CD4-positive, alpha-beta T cell treated with Interferon alpha-2 for 1 hour (primary cell): Measurements from ENCODE around the gene AUTS2.

Source experiments
- DNase-seq, 2 donors: peaks; one replicate each; pipeline ENCODE4 v3.0.0-alpha.2; 2020 to 2022

Gene AUTS2

DNA sequence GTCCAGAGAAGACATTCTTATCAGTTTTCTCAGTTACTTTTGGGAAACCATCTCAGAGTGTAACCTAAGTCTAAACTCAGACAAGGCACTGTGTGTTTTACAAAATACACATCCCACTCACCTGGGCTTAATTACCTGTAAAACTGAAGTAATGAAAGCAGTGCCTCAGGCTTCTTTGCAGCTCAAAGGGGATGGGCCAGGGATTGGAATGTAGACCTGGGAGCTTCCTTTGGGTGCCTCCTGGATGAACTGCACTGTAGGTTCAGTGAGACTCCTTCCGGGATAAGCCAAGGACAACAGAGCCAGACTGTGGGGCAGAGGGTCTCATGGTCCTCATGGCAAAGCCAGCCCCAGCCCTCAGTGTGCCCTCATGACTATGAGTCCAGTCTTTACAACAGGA is 861.3 kb downstream of the AUTS2 start:
- DNase-seq: no peak

DNA sequence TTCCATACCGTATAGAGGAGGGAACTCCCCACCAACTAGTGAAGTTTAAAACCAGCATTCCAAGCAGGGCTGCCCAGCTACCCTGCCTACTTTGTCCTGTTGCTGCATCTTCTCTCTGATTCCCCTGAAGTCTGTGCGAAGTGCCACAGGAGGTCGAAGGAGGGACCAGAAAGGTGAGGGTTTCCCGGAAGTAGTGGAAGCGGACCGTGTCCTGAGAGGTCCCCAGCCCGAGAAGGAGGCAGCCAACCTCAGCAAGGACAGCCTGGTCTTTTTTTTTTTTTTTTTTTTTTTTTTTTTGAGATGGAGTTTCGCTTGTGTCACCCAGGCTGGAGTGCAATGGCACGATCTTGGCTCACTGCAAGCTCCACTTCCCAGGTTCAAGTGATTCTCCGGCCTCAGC is 861.8 kb downstream of the AUTS2 start:
- DNase-seq: no peak

- no peak for DNase-seq
These were observed 862.3 kb downstream of the AUTS2 start for GRCh38 chr7:70460562-70460961.

DNA sequence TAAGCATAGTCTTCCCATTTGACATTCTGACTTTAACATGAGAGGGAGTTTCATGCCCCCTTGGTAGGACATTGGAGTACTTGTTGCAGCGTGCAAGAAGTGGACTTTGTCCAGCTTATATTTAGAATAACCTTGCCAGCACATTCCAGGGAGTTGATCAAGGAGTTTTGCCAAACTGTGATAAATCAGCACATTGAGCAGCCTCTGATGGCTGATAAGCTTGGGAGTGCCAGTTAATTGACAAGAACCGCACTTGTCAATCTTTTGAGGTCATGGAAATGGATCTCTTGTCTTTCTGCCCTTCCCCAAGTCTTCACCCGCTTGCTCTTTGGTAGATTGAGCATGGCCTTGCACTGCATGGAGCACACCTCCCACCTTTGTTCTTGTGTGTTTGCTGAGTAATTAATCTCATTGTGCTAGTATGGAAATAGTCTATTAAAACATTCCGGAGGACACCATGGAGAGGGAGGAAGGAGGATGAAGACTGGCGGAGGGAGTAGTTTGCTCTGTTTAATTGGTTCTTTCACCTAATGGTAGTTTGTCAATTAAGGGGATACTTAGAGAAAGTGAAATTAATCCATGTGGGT is 865.2 kb downstream of the AUTS2 start:
- no peak for DNase-seq

- no peak for DNase-seq
These were observed 868.6 kb downstream of the AUTS2 start for GRCh38 chr7:70466725-70467364.

GRCh38 chr7:70470746-70471145 is 872.5 kb downstream of the AUTS2 start:
- DNase-seq: no peak

DNA sequence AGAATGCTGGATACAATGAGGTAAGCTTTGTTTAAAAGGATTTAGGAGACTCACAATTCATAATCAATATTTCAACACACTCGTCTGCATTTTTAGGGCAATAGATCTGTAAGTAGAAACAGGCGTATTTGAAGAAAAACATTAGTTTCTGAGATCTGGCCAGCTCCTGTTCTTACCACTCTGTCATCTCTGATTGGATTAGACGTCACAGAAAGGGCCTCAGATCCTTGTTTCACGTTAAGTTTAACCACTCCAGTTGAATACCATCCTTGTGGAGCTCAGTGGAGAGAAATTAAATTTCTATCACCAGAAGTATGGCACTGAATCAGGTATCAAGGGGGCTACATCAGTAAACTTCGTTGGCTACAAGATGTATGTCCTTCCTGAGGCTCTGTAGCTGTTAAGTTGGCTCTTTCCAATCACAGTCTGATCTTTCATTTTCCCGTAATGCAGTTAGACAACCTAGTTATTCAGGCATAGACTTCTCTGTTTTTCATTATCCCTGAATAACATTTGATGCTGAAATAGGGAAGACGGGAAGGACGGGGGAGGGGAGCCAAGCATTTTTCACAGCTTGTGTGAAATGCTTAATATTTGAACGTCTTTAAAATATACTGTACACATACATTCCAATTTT is 874.4 kb downstream of the AUTS2 start:
- DNase-seq: no peak

- DNase-seq: no peak
These were observed 876.5 kb downstream of the AUTS2 start for GRCh38 chr7:70474639-70475234.

- DNase-seq: no peak
These were observed 879.0 kb downstream of the AUTS2 start for GRCh38 chr7:70477036-70478010.

DNA sequence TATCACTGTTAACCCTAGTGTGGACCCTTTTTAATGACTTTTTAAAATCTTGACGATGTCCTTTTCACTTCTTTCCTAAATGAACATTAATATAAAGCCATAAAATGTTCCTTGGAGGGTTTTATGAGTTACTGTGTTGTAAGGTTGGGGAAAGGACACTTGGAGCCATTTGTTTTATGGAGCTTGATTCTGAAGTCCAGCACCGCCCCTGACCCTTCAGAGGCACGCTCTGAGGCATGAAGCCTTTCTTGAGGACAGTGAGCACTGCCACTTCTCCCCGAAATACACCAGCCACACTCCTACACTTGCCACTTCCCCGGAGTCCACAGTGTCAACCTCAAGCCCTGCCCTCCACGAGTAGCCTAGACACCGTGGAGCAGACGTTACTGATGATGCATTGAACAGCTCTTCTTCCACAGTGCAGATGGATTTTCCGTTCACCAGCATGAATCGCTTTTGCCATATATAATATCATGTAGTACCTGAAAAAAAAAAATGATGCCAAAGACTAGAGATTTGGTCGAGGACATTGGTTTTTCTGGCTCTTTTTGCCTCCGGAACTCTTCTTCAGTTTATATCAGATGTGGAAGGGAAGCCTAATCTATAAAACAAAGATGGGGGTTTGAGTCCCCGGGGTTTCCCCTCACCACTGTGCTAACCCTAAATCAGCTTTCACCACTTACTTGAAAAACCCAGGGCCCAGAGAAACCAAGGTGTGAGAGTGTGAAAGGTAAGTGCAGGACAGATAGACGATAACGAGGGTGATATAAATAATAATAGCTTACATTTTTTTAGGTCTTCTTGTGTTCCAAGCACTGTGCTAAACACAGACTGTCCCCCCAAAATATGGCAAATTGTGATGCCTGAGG is 881.1 kb downstream of the AUTS2 start:
- no peak for DNase-seq

- no peak for DNase-seq
These were observed 882.8 kb downstream of the AUTS2 start for GRCh38 chr7:70480927-70481569.

GRCh38 chr7:70481570-70482123 is 883.4 kb downstream of the AUTS2 start:
- DNase-seq: no peak

DNA sequence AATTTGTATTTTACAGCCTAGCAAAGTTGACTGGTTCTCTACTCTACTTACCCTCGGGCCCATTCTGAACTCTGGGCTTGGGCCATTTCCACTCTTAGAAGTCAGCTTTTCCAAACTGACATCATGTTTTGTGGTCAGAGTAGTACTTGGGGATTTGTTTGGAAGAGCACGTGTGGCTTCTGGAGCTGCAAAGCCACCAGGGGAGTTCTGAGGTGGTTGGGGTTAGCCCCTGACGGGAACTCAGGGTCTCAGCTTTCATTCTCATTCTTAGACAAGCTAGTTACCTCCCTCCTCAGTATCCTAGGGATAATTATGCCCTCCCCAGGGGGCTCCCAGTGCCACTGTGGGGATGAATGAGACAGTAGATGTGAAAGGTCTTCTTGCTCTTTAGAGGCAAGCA is 886.0 kb downstream of the AUTS2 start:
- DNase-seq: no peak

DNA sequence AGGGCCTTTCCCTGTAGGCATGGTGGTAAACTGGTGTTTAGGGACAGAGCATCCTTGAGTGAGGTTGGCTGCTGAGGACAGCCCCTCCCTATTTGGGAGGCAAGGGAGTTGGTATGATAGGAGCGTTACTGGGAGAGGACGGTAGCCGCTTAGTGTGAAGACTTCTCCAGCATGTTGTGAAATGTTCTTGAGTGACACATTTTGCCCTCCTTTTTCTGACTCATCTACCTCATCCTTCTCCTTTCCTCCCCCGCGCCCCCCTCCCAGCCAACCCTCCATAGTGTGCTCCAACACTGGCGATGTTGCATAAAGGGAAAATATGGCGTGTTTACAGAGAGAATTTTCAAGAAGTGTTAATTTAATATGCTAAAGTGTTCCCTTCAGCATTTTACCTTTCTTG is 888.7 kb downstream of the AUTS2 start:
- DNase-seq: no peak

DNA sequence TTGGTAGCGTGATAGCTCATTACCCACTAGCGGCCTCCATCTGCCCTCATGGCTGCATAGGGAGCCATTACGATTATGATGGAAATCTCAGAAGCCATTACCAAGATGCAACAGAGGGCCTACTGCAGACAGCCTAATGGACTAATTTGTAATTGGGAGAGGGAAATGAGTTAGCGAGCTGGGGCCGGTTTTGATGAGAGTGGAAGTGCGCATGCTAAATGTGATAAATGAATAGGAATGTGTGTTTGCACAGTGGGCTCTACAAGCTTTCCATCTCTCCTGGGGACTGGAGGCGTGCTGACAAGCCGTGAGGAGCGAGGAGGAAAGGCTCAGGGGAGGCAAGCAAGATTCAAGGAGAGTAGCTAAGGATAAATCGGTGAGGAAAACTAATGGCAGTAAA is 889.2 kb downstream of the AUTS2 start:
- DNase-seq: no peak

- no peak for DNase-seq
These were observed 889.6 kb downstream of the AUTS2 start for GRCh38 chr7:70487886-70488285.

DNA sequence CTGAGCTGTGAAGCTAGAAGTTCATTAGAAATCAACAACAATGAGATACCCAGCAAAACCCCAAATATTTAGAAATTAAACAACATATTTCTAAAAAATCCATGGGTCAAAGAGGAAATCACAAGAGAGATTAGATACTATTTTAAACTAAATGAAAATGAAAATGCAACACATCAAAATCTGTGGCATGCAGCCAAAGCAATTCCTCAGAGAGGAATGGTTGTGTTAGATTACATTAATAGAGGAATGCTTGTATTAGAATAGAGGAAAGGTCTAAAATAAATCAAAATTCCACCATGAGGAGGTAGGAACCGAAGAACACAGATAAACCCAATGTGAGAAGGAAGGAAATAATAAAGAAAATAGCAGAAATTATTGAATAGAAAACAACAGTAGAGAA is 891.5 kb downstream of the AUTS2 start:
- DNase-seq: no peak

GRCh38 chr7:70492625-70493024 is 894.4 kb downstream of the AUTS2 start:
- no peak for DNase-seq

DNA sequence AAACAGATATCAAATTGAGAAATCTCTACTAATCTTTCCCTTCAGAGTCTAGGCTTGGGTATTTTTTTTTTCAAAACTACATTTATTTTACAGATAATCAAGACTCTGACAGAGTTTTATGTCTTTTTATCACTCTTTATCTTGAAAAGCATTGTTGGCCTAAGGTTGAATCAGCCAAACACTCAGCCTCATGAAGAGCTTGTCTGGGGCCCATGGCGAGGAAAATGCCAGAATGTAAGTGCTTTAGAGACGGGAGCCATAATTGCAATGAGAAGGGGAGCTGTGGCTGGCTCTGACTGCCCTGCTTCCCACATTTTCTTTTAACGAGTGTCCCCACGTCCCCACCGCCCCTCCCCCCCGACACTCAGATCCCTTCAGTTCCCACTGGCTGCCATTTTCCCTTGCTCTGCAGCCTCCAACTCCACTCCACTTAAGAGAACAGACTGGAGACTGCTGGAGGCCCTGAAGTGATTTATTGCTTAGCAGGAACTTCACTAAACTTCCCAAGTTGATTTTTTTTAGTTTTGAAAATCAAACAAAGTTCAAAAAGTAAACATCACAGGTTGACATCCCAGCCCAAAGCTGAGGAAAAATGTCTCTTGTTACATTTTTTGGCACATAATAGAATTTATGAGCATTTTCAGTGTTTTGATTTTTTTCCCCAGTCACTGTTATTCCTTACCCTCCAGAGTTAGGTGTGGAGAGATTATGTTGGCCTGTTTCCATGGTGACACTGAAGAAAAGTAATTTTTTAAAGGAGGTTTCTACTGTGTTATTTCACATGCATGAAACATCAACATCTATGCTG is 896.2 kb downstream of the AUTS2 start:
- DNase-seq: no peak

DNA sequence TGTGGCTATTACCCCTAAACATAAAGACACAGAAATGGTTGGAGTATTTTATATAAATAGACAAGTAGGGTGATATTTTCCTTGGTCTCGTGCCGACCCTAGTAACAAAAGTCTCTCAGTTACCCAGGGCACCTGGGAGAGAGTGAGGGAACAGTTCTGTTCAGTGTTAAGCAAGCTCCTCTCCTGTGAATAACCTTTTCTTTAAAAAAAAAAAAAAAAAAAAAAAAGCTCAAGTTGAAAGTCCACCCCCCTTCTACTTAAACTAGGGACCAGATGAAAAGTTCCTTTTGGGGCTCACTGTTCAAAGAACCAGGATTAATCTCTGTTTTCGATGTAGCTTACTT is 896.7 kb downstream of the AUTS2 start:
- no peak for DNase-seq
